ENCODE data around the gene HOXD1.

HOXD1 gene

GRCh38 chr2:176234940-176235339, 46.5 kb downstream of the HOXD1 start:
- no peak for DNase-seq (ENCODE audit: low read depth in 4 of 4, low spot score in 1 of 4)

GRCh38 chr2:176237456-176237855, 49.0 kb downstream of the HOXD1 start:
- no peak for DNase-seq (ENCODE audit: low read depth in 4 of 4, low spot score in 1 of 4)

GRCh38 chr2:176239031-176239430, 50.6 kb downstream of the HOXD1 start:
- DNase-seq (ENCODE audit: low read depth in 4 of 4, low spot score in 1 of 4), result no peak

GRCh38 chr2:176240301-176240700, 51.8 kb downstream of the HOXD1 start:
- no peak for DNase-seq (ENCODE audit: low read depth in 4 of 4, low spot score in 1 of 4)
